Measurements from ENCODE around the gene ADAP1.

- TF ChIP-seq CTCF (IDR thresholded peaks at IDR 0.05) (no peak), POLR2A (IDR thresholded peaks at IDR 0.05) (no peak), POLR2AphosphoS5 (IDR thresholded peaks at IDR 0.05) (no peak)
These were observed 21.9 kb downstream of the ADAP1 start for GRCh38 chr7:932651-932975.

All from transverse colon (tissue), 4 donors.